Occipital lobe (tissue), 2 donors: ENCODE data around the gene SLC9A5. TPM values are rescaled to one million over a fixed set of nuclear protein-coding genes. Genes with fewer than 3 reads are reported as not detected.

Source experiments
- DNase-seq: peaks from one replicate; lab custom pipeline; 2025; lab: John Stamatoyannopoulos, UW
- total RNA-seq: library from RNA; depleted of rRNA; stranded (reverse); fragments of >200 nt; gene quantifications from one replicate; pipeline ENCODE4 v1.2.3, GENCODE V29; 2014

The SLC9A5 gene
- total RNA-seq, 1 donor from 2014 or later, result 1.2 TPM

DNA sequence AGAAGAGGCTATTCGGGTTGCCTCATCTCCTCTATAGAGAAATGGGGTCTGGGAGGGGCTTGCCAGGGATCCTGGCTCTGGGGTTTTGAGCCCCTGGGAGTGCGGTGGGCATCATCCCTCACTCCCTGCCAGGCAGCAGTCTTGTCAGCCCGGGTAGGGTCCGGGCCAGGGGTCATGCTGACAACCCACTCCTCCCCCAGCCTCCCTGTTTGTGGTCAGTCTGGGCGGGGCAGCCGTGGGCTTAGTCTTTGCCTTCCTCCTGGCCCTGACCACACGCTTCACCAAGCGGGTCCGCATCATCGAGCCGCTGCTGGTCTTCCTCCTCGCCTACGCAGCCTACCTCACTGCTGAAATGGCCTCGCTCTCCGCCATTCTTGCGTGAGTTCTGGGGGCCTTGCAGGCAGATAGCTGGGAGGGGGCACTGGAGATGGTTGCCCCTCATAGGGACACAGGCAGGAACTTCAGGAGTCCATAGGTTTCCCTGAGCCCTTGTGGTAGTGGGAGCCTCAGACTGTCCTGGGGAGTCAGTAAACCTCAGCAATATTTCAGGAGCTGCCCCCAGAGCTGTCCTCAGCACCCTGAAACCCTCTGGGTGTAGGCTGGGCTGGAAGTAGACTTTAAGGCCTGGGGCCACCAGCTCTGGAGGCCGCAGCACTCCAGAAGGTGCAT is 6.9 kb downstream of the SLC9A5 start:
- DNase-seq, result no peak

DNA sequence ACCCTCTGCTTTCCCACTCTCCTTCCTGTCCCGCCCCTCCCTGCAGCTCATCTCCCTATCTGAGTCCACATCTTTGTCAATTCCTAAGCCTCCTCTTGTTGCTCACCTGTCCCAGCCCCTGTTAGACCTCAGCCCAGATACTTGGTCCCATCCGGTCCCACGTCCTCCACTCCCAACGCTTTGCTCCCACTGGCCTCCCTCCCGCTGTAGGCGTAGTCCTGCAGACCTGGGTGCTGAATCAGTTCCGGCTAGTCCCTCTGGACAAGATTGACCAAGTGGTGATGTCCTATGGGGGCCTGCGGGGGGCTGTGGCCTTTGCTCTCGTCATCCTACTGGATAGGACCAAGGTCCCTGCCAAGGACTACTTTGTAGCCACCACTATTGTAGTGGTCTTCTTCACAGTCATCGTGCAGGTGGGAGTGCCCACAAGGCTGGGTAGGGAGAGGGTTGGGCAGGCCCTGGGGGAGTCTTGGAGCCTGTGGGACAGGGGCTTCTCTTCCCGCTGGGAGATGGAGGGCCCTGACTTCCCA is 8.0 kb downstream of the SLC9A5 start:
- no peak for DNase-seq

DNA sequence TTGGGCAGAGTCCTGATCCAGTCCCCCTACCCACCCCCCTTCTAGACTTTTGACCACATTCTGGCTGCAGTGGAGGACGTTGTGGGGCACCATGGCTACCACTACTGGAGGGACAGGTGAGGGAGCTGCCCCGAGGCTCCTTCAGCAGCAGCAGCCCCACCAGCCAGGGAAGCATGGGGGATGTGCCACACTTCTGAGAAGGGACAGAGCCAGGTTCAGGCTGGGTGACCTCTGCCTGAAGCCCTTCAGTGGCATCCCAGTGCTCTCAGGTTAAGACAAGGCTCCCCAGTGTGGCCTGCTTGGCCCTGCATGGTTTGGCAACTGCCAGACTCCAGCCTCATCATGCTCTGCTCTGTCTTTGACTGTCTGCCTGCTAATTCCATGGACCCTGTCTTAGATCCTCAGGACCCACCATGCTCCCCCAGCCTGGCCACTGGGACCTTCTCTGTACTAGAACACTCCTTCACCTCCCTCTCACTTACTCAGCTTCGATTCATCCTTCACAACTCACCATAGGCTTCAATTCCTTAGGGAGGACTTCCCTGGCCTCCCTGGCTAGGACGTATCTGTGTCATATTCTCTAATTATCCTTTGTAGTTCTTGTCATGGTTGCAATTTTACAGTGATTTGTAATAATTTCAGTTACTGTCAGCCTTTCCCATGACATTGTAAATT is 8.8 kb downstream of the SLC9A5 start:
- no peak for DNase-seq

DNA sequence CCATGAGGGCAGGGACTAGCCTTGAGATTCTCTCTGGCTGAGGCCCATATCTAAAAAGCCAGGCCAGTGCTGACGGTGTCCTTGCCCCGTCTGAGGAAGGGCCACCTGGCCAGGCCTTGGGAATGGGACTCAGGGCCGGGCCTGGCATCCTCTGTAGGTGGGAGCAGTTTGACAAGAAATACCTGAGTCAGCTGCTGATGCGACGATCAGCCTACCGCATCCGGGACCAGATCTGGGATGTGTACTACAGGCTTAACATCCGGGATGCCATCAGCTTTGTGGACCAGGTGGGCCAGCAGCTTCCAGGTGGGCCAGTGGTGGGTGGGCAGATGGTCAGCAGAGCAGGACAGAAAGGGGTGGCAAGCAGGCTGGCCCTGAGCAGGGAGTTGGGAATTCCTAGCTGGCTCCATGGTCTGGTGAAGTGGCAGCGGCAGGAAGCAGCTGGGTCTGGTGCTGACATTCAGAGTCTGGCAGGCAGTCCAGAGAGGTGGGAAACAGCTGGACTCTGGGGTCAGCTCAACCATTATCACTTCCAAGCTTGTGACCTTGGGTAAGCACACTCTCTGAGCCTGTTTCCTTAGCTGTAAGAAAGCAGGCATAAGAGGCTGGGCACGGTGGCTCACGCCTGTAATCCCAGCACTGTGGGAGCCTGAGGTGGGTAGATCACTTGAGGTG is 9.5 kb downstream of the SLC9A5 start:
- no peak for DNase-seq

DNA sequence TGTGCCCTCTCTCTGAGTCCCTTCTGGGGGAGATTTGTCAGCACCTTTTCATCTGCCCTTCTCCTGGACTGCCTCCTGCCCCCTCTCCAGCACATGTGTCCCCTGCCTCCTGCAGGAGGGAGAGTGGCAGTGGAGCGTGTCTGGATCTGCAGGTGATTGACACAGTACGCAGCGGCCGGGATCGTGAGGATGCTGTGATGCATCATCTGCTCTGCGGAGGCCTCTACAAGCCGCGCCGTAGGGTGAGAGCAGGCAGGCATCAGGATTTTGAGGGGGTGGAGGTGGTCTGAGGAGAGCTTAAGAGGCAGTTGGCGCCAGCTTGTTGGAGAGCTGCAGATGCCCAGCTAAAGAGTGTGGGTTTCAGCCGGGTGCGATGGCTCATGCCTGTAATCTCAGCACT is 10.9 kb downstream of the SLC9A5 start:
- no peak for DNase-seq

DNA sequence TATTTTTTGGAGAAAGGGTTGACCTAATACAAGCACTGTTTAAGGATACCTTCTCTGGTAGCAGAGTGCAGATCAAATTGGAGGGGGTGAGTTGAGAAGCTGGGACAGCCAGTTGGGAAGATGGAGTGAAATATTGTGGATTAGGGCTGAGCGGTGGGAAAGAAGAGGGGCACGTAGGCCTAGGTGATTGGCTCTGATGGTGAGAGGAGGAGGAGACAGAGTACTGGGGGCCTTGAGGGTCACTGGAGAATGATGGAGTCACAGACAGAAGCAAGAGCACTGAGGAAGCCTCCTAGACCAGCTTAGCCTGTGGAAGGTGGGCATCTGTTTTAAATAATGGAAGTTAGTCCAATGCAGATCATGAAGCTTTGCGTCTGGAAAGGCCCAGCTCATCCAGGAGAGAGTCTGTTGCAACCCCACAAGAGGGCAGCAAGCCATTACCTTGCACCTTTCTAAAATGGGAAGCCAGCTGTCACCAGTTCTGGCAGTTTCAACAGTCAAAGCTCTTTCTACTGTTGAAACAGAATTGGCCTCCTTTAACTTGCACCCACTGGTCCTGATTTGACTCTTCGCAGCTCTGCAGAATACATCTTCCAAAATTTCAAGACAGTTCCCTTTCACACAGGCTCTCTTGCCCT is 11.8 kb downstream of the SLC9A5 start:
- no peak for DNase-seq

- DNase-seq, result no peak
Measured at GRCh38 chr16:67263201-67263600, 14.4 kb downstream of the SLC9A5 start.

DNA sequence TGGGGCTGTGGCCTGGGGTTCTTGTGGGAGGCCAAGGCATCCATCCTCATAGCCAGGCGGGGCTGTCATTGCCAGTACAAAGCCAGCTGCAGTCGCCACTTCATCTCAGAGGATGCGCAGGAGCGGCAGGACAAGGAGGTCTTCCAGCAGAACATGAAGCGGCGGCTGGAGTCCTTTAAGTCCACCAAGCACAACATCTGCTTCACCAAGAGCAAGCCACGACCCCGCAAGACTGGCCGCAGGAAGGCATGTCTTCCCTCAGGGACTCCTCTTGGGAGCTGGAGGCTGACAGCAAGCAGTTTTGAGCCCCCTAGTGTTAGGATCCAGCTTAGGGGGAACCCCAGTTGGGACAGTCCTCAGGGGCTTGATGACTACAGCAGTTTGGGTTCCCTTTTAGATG is 15.5 kb downstream of the SLC9A5 start:
- no peak for DNase-seq

DNA sequence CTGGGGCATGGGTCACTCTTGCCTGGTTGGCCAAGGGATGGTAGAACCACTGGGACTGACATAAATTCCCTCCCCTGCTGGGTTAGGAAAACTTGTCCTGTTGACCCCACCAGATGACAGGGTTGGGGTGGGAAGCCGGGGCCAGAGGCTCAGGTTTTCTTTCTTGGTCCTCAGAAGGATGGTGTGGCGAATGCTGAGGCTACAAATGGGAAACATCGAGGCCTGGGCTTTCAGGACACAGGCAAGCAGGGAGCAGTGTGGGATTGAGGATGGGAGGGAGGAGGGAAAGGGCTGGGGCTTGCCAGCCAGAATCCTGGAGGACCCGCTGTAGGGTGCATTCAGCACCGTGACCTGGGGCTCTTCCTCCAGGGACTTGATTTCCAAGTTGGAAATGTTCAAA is 16.1 kb downstream of the SLC9A5 start:
- DNase-seq, result no peak

DNA sequence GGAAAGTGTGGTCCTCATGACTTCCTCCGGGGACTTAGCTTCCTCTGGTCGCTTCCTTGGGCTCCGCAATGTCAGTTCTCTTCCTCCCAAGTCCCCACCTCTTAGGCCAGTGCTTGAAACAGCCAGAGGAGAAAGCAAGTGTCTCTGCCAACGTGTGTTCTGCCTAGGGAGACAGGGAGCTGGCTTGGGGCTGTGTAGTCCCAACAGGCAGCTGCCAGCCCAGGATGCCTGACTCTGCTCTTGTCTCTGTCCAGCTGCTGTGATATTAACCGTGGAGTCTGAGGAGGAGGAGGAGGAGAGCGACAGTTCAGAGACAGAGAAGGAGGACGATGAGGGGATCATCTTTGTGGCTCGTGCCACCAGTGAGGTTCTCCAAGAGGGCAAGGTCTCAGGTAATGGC is 17.1 kb downstream of the SLC9A5 start:
- DNase-seq, result no peak

- DNase-seq, result no peak
Measured at GRCh38 chr16:67268136-67268579, 19.4 kb downstream of the SLC9A5 start.

DNA sequence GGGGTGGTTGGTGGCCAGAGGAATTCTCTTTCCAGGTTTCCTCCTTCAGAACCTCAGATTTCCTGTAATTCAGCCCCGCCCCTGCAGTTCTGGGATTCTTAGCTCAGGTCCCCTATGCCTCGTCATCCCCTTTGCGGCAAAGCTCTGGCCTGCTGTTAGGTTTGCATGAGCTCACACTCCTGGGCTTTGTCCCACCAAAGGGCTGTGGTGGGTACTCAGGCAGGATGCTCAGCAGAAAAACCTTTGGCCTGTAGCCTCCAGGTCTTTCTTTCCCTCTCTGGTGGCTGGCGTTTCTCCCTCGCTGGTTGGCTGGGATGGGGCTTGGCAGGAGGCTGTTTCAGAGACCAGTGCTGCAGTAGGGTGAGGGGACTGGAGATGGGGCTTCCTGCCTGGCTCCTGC is 21.0 kb downstream of the SLC9A5 start:
- DNase-seq, result no peak

- no peak for DNase-seq
Measured at GRCh38 chr16:67270931-67271338, 22.2 kb downstream of the SLC9A5 start.

GRCh38 chr16:67271446-67271845 is 22.7 kb downstream of the SLC9A5 start:
- no peak for DNase-seq

DNA sequence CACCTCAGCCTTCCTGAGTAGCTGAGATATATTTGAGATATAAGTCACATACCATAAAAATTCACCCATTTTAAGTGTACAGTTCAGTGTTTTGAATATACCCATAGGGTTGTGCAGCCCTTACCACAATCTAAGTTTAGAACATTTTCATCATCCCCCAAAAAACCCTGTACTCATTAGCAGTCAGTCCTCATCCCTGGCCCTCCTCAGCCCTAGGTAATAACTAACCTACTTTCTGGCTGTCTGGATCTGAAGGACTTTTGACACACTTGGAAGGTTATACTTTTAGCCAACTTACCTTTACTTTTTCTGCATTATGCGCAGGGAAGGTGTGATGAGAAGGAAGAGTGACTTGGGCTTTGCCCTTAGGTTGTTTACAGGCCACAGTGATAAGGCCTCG is 26.5 kb downstream of the SLC9A5 start:
- DNase-seq, result no peak

DNA sequence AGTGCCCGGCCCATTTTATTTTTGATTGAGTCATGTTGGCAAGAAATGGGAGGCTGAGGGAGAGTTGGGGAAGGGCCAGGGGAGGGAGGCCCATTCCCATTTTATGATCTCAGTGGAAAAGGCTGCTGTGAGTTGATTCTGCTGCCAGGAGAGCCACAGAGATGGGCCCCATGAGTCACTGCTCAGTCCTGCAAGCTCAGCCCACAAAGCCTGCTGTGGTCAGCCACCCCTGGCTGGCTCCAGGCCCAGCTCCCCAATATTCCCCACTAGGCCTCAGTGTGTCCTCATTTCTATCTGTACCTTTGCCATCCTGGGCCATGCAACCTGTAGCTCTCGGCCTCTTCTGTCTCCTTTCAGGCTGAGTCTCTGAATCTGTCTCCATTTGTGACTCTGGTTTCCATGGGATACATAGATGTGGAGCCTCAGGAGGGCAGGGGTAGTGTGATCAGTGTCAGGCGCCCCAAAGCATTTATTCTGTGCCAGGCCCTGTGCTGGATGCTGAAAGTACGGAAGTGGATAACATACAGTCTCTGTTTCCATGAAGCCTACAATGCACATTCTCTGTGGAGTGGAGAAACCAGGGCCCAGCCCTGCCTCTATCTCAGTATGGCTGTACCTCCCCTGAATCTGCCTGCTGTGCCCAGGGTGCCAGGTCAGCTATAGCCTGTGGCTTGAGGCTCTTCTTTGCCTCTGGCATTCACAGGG is 28.7 kb downstream of the SLC9A5 start:
- DNase-seq, result no peak

DNA sequence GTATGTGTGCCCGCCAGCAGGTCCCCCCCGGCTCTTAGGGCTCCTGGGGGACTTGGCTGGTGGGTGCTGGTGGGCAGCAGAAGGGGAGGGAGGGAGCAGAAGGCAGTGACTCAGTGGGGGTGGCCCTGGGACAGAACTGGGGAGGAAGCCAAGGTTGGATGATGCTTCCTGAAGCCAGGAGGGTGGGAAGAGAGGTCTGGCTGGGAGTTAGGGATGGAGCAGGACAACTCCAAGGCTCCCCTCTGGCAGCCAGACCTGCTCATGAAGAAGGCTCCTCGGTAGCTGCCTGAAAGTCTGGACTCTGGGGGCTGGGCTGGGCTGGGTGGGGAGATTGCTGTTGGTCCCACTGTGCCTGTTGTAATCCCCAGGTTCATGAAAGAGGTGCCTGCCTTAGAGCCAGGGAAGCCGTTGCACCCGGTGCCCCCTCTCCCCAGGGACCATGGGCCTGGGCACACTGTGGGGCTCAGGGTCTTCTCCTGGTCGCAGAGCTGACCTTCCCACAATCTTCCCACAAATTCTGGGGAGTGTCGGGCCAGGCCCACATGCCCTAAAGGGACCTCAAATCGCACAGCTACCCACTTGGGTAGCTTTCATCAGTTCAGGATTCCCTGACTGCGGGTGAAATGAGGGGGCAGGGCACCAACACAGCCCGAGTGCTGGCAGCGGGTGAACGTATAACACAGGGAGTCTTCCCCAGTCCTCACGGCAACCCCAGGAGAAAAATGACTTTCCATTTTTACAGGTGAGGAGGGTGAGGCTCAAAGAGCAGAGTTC is 29.4 kb downstream of the SLC9A5 start:
- no peak for DNase-seq

DNA sequence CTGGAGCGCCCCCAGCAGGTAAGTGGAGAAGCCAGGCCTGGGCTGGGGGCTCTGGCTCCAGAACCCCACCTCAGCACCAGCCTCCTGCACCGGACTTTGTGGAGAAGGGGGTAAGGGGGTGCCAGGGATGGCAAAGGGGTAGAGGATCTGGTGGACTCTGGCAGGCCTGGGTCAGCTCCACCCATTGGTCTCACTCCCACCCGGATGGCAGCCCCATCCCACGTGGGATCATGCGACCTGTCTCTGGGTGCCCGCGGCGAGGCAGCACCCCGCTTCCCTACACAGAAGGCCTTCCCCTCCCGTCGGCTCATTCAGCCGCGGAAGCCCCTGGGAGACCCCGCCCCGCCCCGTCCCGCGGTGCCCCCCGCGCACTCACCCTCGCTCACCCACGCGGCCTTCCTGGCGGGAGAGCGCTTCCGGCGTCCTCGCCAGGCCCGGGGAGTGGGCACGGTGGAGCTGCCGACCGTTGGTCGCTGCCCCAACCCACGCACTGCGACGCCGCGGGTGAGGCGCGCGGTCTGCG is 30.1 kb downstream of the SLC9A5 start:
- no peak for DNase-seq

DNA sequence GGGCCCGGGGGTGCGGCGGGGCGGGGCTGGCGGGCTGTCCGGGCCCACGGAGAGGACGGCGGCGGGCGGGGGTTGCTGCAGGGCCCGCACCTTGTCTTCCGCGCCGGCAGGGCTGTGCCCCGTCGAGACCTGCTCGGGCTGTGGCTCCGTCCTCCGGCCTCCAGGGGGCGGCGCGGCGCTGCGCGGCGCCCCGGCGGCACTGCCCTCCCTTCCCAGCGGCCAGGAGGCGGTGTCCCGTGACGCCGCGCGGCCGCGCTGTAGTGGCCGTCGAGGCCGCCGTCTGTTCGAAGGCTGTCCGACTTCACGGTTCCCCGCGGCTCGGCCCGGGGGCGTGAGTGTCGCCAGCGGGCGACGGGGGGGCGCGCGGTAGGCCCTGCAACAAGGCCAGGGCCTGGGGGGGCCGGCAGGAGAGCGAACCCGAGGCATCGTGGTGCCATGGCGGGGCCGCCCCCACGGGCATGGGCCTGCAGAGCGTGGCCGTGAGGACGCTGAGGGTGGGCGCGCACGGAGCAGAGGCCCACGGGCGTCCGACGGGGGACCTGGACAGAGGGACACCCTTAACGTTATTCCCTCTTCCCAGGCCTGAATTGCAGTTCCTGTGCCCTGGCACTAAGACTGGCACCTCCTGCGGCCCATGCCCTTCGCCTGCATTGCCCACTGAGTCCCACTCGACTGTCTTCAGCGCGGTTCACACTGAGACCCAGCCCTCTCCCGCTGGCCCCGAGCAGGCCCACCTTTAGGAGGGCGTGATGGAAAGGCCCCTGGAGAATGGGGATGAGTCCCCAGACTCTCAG is 30.7 kb downstream of the SLC9A5 start, which contains the start of gene PLEKHG4:
PLEKHG4 (plus strand) TSS at position 237 of the 794 bp plus-strand sequence; CDS start at position 750, 513 bp downstream.
- DNase-seq, result no peak
